Activated T-helper 2 cell treated with anti-CD3 and anti-CD28 coated beads, Interferon-gamma antibody, Interleukin-2, Interleukin-4, amounts not matched to agents 10 μg/mL and 5 μg/mL and 100 μg/mL, durations not matched to agents 14 hours and 24 hours and 36 hours (primary cell): Measurements from ENCODE around the gene NSFL1C. TPM values are rescaled to one million over a fixed set of nuclear protein-coding genes. Genes with fewer than 3 reads are reported as not detected.

Experiments
- DNase-seq: peaks from one replicate; pipeline ENCODE4 v3.0.0; 2021; ENCODE audit warnings: low spot score
- H3K27ac Mint-ChIP-seq: one replicate; pipeline ENCODE4 v1.8.0; 2021; ENCODE audit warnings: mixed read lengths
- H3K27me3 Mint-ChIP-seq: one replicate; pipeline ENCODE4 v1.8.0; 2021; ENCODE audit warnings: low read depth, mixed read lengths
- H3K36me3 Mint-ChIP-seq: one replicate; pipeline ENCODE4 v1.8.0; 2021; ENCODE audit warnings: low read depth, mixed read lengths
- H3K4me1 Mint-ChIP-seq: one replicate; pipeline ENCODE4 v1.8.0; 2021; ENCODE audit warnings: low read depth, mixed read lengths
- H3K4me3 Mint-ChIP-seq: one replicate; pipeline ENCODE4 v1.8.0; 2021; ENCODE audit warnings: low read depth, mild to moderate bottlenecking, moderate library complexity, mixed read lengths
- H3K9me3 Mint-ChIP-seq: one replicate; pipeline ENCODE4 v1.8.0; 2021; ENCODE audit warnings: mixed read lengths
- intact Hi-C: fragments of 100-400 bp; cut with micrococcal nuclease; formaldehyde crosslinking; loops from one replicate; pipeline ENCODE4 v1.15.1; 2023
- total RNA-seq: library from RNA; stranded (reverse); gene quantifications from 2 replicates; pipeline ENCODE4 v1.2.3, GENCODE V29; 2022

NSFL1C gene
- total RNA-seq, 1 donor from 2014 or later: 108 TPM

DNA sequence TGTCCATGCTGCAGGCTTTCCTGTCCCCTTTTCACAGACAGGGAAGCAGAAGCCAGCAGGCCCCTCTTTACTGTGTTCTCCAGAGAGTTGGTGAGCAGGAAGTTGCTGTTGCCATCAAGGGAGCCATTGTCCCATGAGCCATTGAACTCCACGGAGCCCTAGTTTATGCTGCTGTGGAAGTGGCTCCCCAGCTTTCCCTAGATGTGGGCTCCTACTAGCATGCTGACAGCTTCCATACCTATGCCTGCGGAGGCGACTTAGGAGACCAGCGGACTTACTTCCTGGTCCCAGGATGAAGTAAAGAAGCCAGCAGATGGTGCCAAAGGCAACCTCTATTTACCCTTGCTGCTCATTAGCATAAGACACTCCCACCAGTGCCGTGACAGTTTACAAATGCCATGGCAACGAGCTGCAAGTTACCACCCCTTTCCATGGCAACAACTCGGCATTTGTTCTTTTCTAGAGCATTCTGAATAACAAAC lies 43.0 kb downstream of the NSFL1C start:
- no peak overlapping the region for H3K27ac Mint-ChIP-seq
- no peak for DNase-seq
- peaks cover 4% of the 10 kb centered on the region for H3K36me3 Mint-ChIP-seq
- peaks cover 24% of the 10 kb centered on the region for H3K9me3 Mint-ChIP-seq
- intact Hi-C loops: no loop called here
- no peak overlapping the region for H3K4me3 Mint-ChIP-seq
- H3K27me3 Mint-ChIP-seq: peaks cover 3% of the 10 kb centered on the region
- H3K4me1 Mint-ChIP-seq: peaks cover 22% of the 10 kb centered on the region

DNA sequence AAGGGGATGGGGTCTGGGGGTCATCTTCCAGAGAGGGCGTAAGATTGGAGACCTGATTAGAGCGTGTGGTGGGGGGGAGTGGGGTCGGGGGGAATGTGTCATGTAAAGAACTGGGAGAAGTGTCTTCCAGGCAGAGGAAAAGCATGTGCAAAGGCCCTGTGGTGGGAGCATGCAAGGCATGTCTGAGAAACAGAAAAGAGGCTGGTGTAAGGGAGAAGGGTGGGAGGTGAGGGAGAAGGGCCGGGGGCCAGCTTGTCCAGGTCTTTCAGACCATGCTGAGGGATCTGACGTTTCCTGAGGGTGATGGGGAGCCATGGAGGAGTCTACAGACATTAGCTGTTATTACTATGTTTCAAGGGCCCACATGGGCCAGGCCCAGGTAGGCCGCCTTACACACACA lies 43.4 kb downstream of the NSFL1C start:
- H3K36me3 Mint-ChIP-seq: peaks cover 4% of the 10 kb centered on the region
- peaks cover 3% of the 10 kb centered on the region for H3K27me3 Mint-ChIP-seq
- intact Hi-C loops: no loop called here
- H3K9me3 Mint-ChIP-seq: peaks cover 25% of the 10 kb centered on the region
- H3K4me3 Mint-ChIP-seq: no peak overlapping the region
- no peak overlapping the region for H3K27ac Mint-ChIP-seq
- DNase-seq: no peak
- peaks cover 22% of the 10 kb centered on the region for H3K4me1 Mint-ChIP-seq

DNA sequence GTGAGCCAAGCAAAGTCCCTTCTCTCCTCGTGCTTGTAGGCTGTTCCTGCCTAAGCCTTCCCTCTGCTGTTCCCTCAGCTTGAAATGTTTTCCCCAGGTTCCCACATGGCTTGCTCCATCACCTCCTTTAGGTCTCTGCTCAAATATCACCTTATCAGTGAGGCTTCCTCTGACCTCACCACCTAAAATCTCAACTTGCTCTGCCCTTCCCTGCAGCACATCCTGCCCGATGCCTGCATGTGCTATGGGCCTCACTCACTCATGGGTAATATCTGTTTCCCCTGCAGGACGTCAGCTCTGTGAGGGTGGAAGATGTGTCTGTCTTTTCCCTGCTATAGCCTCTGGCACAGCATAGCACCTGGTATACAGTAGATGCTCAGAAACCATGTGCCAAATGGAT lies 43.9 kb downstream of the NSFL1C start:
- peaks cover 3% of the 10 kb centered on the region for H3K27me3 Mint-ChIP-seq
- intact Hi-C loops: no loop called here
- peaks cover 4% of the 10 kb centered on the region for H3K36me3 Mint-ChIP-seq
- H3K4me1 Mint-ChIP-seq: peaks cover 19% of the 10 kb centered on the region
- H3K27ac Mint-ChIP-seq: no peak overlapping the region
- H3K9me3 Mint-ChIP-seq: peaks cover 25% of the 10 kb centered on the region
- H3K4me3 Mint-ChIP-seq: no peak overlapping the region
- DNase-seq: no peak

DNA sequence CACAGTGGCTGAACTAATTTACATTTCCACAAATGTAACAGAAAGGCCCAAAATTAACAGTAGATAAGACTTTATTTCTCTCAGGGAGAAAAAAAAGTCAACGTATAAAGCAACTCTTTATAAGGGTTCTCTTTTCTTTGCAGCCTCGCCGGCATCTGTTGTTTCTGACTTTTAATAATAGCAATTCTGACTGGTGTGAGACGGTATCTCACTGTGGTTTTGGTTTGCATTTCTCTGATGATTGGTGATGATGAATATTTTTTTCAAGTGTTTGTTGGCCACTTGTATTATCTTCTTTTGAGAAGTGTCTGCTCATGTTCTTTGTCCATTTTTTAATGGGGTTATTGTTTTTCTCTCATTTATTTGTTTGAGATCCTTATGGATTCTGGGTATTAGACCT lies 46.6 kb downstream of the NSFL1C start:
- no peak overlapping the region for H3K27ac Mint-ChIP-seq

DNA sequence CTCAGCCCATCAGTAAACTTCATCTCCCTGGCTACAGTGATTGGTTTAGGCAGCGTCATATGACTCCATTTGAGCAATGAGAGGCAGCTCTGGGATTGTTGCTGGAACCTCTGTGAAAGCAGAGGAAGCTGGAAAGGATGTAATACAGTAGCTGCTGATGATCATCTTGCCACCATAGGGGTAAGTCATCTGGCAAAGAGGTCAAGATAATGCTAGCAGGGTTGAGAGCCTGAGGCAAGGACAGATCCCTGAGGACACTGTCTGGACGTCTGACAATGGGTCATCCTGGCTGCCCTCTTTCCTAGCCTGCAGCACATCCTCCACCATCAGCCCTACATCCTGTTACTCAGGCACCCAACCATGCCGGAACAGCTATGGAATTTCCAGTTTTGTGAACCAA lies 48.3 kb downstream of the NSFL1C start:
- Mint-ChIP-seq H3K36me3 (peaks cover 4% of the 10 kb centered on the region), H3K27me3 (peaks cover 15% of the 10 kb centered on the region), H3K9me3 (peaks cover 25% of the 10 kb centered on the region), H3K4me1 (peaks cover 16% of the 10 kb centered on the region), H3K27ac (no peak overlapping the region), H3K4me3 (no peak overlapping the region)
- intact Hi-C loops: no loop called here
- no peak for DNase-seq

More for the DNA sequence above, 46.6 kb downstream of the NSFL1C start:
- Mint-ChIP-seq H3K4me1 (peaks cover 16% of the 10 kb centered on the region), H3K4me3 (no peak overlapping the region), H3K9me3 (peaks cover 25% of the 10 kb centered on the region), H3K27me3 (peaks cover 6% of the 10 kb centered on the region), H3K36me3 (peaks cover 4% of the 10 kb centered on the region)
- intact Hi-C loops: no loop called here
- DNase-seq: no peak

DNA sequence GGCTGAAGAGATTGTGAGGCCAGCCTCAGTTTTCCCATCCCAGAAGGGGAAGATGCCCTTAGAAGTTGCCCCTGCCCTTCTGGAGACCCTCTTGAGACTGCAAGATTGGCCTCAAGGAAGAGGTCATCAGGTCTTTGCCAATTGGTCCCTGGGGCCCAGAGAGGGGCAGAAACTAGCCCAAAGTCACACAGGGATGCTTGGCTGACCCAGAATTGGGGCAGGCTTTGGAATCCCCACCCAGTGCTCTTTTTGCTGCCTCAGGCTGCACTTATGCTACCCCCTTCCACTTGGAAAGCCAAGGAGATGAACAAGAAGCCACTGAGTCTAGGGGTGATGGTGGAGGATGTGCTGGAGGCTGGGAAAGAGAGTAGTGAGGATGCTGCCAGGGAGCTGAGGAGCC lies 48.9 kb downstream of the NSFL1C start:
- no peak for DNase-seq
- Mint-ChIP-seq H3K9me3 (peaks cover 25% of the 10 kb centered on the region), H3K4me3 (no peak overlapping the region), H3K4me1 (peaks cover 14% of the 10 kb centered on the region), H3K27me3 (peaks cover 21% of the 10 kb centered on the region), H3K36me3 (peaks cover 4% of the 10 kb centered on the region), H3K27ac (no peak overlapping the region)
- intact Hi-C loops: no loop called here

DNA sequence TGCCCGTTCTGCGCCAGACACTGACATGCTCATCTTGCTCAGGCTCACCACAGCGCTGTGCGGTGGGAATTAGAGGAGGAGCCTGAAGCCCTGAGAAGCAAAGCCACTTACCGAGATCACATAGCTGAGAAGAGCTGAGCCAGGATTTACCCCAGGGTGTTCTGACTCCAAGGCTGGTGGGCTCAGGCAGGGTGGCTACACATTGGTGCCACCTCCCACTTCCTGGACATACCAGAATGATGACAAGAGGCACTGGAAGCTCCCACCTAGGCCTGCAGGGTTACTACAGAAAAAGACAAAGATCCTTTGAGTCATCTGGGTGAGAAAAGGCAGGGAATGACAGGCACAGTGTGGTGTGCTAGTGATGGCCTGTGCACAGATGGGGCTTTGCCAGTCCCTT lies 49.4 kb downstream of the NSFL1C start:
- H3K9me3 Mint-ChIP-seq: peaks cover 24% of the 10 kb centered on the region
- H3K27me3 Mint-ChIP-seq: peaks cover 25% of the 10 kb centered on the region
- intact Hi-C loops: no loop called here
- no peak overlapping the region for H3K27ac Mint-ChIP-seq
- no peak overlapping the region for H3K4me3 Mint-ChIP-seq
- no peak for DNase-seq
- H3K4me1 Mint-ChIP-seq: peaks cover 12% of the 10 kb centered on the region
- H3K36me3 Mint-ChIP-seq: peaks cover 4% of the 10 kb centered on the region

DNA sequence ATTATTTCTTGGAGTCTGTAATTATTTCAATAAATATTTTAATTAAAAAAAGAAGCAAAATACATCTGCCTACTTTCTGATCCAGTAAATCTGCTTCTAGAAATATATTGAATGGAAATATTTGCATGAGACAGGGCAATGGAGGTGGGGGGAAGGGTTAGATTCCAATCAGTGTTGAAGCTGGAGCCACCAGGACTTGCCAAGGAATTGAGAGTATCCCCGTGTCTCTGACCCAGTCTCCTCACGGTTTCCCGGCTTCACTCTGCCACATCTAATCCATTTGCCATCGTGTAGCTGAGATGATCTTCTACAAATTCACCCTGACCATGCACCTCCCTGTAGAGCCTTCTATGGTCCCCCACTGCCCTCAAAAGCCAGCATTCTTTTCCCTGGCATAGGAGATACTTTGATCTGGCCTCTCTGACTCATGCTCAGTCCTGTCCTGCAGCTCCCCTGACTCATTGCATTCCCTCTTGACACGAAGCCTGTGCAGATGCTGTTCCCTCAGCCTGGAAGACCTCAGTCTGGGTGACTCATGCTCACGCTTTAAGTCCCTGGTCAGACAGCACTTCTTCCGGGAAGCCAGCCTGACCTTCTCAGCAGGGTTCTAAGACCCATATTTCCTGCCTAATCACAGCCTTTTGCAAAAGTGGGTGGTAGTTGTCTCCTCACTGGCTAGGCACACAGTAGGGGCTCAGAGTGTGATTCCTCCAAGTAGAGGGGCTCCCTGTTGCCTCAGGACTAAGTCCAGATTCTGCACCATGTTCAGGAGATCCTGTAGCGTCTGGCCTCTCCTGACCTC lies 50.8 kb downstream of the NSFL1C start:
- Mint-ChIP-seq H3K9me3 (peaks cover 19% of the 10 kb centered on the region), H3K4me1 (peaks cover 10% of the 10 kb centered on the region), H3K27ac (no peak overlapping the region), H3K4me3 (no peak overlapping the region), H3K27me3 (peaks cover 29% of the 10 kb centered on the region), H3K36me3 (peaks cover 4% of the 10 kb centered on the region)
- intact Hi-C loops: no loop called here
- no peak for DNase-seq

DNA sequence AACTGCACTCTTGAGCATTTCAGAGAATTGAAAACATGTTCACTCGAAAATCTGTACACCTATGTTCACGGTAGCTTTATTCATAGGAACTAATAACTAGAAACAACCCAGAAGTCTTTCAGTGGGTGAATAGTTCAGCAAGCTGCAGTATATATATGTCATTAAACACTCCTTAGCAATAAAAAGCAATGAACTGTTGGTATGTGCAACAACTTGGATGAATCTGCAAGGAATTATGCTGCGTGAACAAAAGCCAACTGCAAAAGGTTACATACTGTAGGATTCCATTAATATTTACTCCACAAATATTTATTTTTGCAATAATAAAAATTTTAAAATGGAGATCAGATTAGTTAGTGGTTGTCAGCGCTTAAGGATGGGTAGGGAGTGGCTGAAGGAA lies 51.7 kb downstream of the NSFL1C start:
- intact Hi-C loops: no loop called here
- Mint-ChIP-seq H3K4me3 (no peak overlapping the region), H3K4me1 (peaks cover 10% of the 10 kb centered on the region), H3K27me3 (peaks cover 32% of the 10 kb centered on the region), H3K27ac (no peak overlapping the region), H3K36me3 (peaks cover 4% of the 10 kb centered on the region), H3K9me3 (peaks cover 13% of the 10 kb centered on the region)
- no peak for DNase-seq

DNA sequence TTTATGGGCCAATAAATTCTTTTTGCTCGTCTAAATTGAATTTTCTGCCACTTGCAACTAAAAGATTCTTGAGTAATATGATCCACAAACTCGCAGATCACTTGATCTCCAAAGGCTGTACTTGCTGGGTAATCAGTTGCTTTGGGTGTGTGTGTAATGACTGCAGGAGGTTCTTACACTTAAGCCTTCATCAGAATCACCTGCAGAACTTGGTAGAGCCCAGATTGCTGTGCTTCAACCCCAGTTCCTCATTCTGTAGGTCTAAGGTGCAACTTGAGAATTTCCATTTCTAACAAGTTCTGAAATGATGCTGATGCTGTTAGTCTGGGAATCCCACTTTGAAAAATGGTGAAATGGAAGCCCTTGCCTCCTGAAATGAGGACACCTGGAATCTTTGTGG lies 60.8 kb downstream of the NSFL1C start:
- no peak overlapping the region for H3K4me3 Mint-ChIP-seq
- no peaks in the 10 kb centered on the region for H3K36me3 Mint-ChIP-seq
- no peak overlapping the region for H3K27ac Mint-ChIP-seq
- H3K27me3 Mint-ChIP-seq: peaks cover 23% of the 10 kb centered on the region
- H3K9me3 Mint-ChIP-seq: peaks cover 15% of the 10 kb centered on the region
- intact Hi-C loops: no loop called here
- no peak for DNase-seq
- H3K4me1 Mint-ChIP-seq: peaks cover 9% of the 10 kb centered on the region

DNA sequence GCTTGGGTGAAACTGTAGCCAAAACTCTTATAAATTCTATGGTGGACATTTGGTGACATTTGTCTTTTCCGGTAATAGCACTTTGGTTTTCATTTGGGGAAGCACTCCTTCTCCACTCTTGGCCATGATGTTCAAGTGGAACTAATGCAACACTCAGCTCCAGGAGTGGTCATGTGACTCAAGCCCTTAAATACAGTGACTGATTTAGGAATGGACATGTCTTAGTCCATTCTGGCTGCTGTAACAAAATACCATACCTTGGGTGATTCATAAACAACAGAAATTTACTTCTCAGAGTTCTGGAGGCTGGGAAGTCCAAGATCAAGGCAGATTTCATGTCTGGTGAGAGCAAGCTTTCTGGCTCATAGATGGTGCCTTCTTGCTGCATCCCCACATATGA lies 63.0 kb downstream of the NSFL1C start:
- no peak overlapping the region for H3K4me3 Mint-ChIP-seq
- no peak overlapping the region for H3K27ac Mint-ChIP-seq
- H3K4me1 Mint-ChIP-seq: peaks cover 9% of the 10 kb centered on the region

DNA sequence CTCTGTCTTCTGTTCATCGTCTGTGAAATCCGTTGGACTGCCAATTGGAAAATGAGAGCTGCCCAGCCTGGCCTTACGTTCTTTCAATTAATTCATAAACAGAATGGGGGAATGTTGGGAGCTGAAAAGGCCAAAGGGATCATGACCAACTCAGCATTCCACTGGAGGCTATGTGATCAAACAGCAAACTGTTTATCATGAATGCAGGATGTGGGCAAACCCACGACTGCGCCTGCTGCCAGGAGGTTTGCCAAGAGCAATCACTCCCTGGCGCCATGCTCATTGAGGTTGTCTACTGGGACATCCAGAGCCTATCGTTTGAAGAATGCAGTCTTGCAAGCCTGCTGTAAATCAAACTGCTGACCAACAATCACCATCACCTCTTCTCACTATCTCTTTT lies 64.5 kb downstream of the NSFL1C start:
- Mint-ChIP-seq H3K27ac (no peak overlapping the region), H3K27me3 (peaks cover 16% of the 10 kb centered on the region), H3K4me1 (peaks cover 12% of the 10 kb centered on the region), H3K4me3 (no peak overlapping the region), H3K9me3 (peaks cover 12% of the 10 kb centered on the region), H3K36me3 (peaks cover 1% of the 10 kb centered on the region)
- intact Hi-C loops: no loop called here
- DNase-seq: no peak

More for the DNA sequence above, 63.0 kb downstream of the NSFL1C start:
- Mint-ChIP-seq H3K27me3 (peaks cover 17% of the 10 kb centered on the region), H3K36me3 (no peaks in the 10 kb centered on the region), H3K9me3 (peaks cover 11% of the 10 kb centered on the region)
- DNase-seq: no peak
- intact Hi-C loops: no loop called here

DNA sequence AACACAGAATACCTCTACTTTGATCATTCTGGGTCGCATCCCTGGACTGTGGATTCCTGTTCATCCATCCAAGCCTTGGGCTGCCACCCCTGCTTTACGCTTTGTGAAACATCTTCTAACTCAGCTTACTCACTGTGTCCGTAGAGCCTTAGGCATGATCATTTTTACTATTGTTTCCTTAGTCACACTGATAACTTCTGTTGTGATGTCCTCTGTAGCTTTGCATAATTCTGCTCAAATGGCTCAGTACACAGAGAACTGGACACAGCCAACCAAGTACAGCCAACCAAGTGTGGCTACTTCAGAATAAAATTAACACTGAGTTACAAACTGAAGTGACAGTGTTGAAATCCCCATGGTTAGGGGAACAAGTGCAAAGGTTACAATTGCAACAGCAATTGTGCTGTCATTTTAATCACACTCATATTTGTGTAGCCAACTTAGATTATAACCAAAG lies 65.2 kb downstream of the NSFL1C start:
- intact Hi-C loops: no loop called here
- no peak for DNase-seq
- Mint-ChIP-seq H3K9me3 (peaks cover 19% of the 10 kb centered on the region), H3K36me3 (peaks cover 4% of the 10 kb centered on the region), H3K27ac (no peak overlapping the region), H3K4me3 (no peak overlapping the region), H3K27me3 (peaks cover 14% of the 10 kb centered on the region), H3K4me1 (peaks cover 17% of the 10 kb centered on the region)
